NCI-H1417 (cell line): Measurements from ENCODE around the gene MAPKAP1.

Source experiments
- DNase-seq, 3 experiments: peaks; one replicate each; lab custom pipeline; 2025; lab: John Stamatoyannopoulos, UW

Gene MAPKAP1

GRCh38 chr9:125706651-125707471 lies at the start of gene MAPKAP1:
TSS of gene MAPKAP1 (minus strand) at chr9:125707208. CDS start at chr9:125672574, 34,634 bp downstream.
- DNase-seq: peak; percentile 90 to 98 (median 98)

- DNase-seq: no peak
These were observed 49.5 kb upstream of the MAPKAP1 start for GRCh38 chr9:125756518-125756917.

GRCh38 chr9:125755340-125755739 lies 48.3 kb upstream of the MAPKAP1 start:
- DNase-seq: peak in 1 of 3 experiments; percentile 50

GRCh38 chr9:125754096-125754495 lies 47.1 kb upstream of the MAPKAP1 start:
- DNase-seq: peak in 1 of 3 experiments; percentile 51

- DNase-seq: peak in 1 of 3 experiments; percentile 78
These were observed 45.1 kb upstream of the MAPKAP1 start for GRCh38 chr9:125752070-125752628.

GRCh38 chr9:125750627-125751011 lies 43.6 kb upstream of the MAPKAP1 start:
- peak in 2 of 3 experiments; percentile 51 to 71 for DNase-seq

GRCh38 chr9:125749951-125750626 lies 43.1 kb upstream of the MAPKAP1 start:
- DNase-seq: peak in 1 of 3 experiments; percentile 71

GRCh38 chr9:125749287-125749935 lies 42.4 kb upstream of the MAPKAP1 start:
- peak in 1 of 3 experiments; percentile 66 for DNase-seq

GRCh38 chr9:125748446-125749099 lies 41.6 kb upstream of the MAPKAP1 start:
- peak; percentile 13 to 77 (median 74) for DNase-seq

- DNase-seq: peak in 2 of 3 experiments; percentile 75 to 77
These were observed 40.9 kb upstream of the MAPKAP1 start for GRCh38 chr9:125747765-125748445.

- DNase-seq: peak; percentile 36 to 86 (median 81)
These were observed 40.2 kb upstream of the MAPKAP1 start, which contains the start of gene PBX3 for GRCh38 chr9:125747053-125747764. TSS of gene PBX3 (plus strand) at chr9:125747373.

- no peak for DNase-seq
These were observed 39.7 kb upstream of the MAPKAP1 start for GRCh38 chr9:125746774-125747052.

GRCh38 chr9:125746017-125746773 lies 39.2 kb upstream of the MAPKAP1 start:
- peak; percentile 92 to 98 (median 98) for DNase-seq

GRCh38 chr9:125745682-125746016 lies 38.6 kb upstream of the MAPKAP1 start:
- peak in 1 of 3 experiments; percentile 54 for DNase-seq

GRCh38 chr9:125745018-125745417 lies 38.0 kb upstream of the MAPKAP1 start:
- DNase-seq: no peak

- peak in 1 of 3 experiments; percentile 39 for DNase-seq
These were observed 37.6 kb upstream of the MAPKAP1 start for GRCh38 chr9:125744616-125745015.

GRCh38 chr9:125743682-125744428 lies 36.8 kb upstream of the MAPKAP1 start:
- peak in 1 of 3 experiments; percentile 70 for DNase-seq

GRCh38 chr9:125742657-125743056 lies 35.6 kb upstream of the MAPKAP1 start:
- DNase-seq: no peak

- no peak for DNase-seq
These were observed 32.4 kb upstream of the MAPKAP1 start for GRCh38 chr9:125739436-125739835.
